SU-DHL-6 (cell line): Measurements from ENCODE around the gene TTC22.

Experiments used
- H2AFZ ChIP-seq: fragments of 200-600 bp; sonication (generic); 2 replicates; pipeline ENCODE4 v1.6.1; 2014; ENCODE audit warnings: low read depth, mild to moderate bottlenecking, moderate library complexity, mixed read lengths, antibody characterized with exemption, low read length; ENCODE audit not compliant: severe bottlenecking
- H3F3A ChIP-seq: fragments of 200-600 bp; shearing (Covaris generic); 2 replicates; pipeline ENCODE4 v1.6.0; 2016; ENCODE audit warnings: antibody characterized with exemption, mild to moderate bottlenecking; ENCODE audit not compliant: insufficient read depth
- H3K27ac ChIP-seq: fragments of 200-600 bp; sonication (generic); 2 replicates; pipeline ENCODE4 v1.5.1; 2016; ENCODE audit warnings: low read depth, mild to moderate bottlenecking, low read length, moderate library complexity, mixed read lengths
- H3K27me3 ChIP-seq: fragments of 200-600 bp; sonication (generic), shearing (Covaris generic); 2 replicates; pipeline ENCODE4 v1.6.0; 2014; ENCODE audit warnings: mild to moderate bottlenecking, low read length
- H3K36me3 ChIP-seq: fragments of 200-600 bp; sonication (generic); 2 replicates; pipeline ENCODE4 v1.6.1; 2014; ENCODE audit warnings: mild to moderate bottlenecking, low read length, mixed read lengths
- H3K4me2 ChIP-seq: fragments of 300-600, 200-600 bp; shearing (Covaris generic), sonication (generic); 2 replicates; pipeline ENCODE4 v1.6.0; 2014; ENCODE audit warnings: low read length, low read depth, mild to moderate bottlenecking; ENCODE audit not compliant: poor library complexity, severe bottlenecking
- H3K4me3 ChIP-seq: fragments of 200-600 bp; sonication (generic); 2 replicates; pipeline ENCODE4 v1.5.1; 2014; ENCODE audit warnings: antibody characterized with exemption, low read length, mild to moderate bottlenecking, mixed read lengths; ENCODE audit not compliant: insufficient read depth, poor library complexity, severe bottlenecking
- H3K79me2 ChIP-seq: fragments of 200-600 bp; sonication (generic); 2 replicates; pipeline ENCODE4 v1.6.1; 2014; ENCODE audit warnings: mild to moderate bottlenecking, low read length, moderate library complexity; ENCODE audit not compliant: insufficient read depth
- H3K9ac ChIP-seq: fragments of 200-600 bp; sonication (generic); 2 replicates; pipeline ENCODE4 v1.7.0; 2014; ENCODE audit warnings: mild to moderate bottlenecking, low read length
- H3K9me2 ChIP-seq: fragments of 200-600 bp; sonication (generic); replicated peaks from 2 replicates; pipeline ENCODE4 v1.6.1; 2014; ENCODE audit warnings: low read length; ENCODE audit not compliant: insufficient read depth
- H3K9me3 ChIP-seq: fragments of 200-600 bp; sonication (generic); 2 replicates; pipeline ENCODE4 v1.6.1; 2014; ENCODE audit warnings: low read length, mixed read lengths; ENCODE audit not compliant: insufficient read depth
- H4K20me1 ChIP-seq: fragments of 200-600 bp; sonication (generic); 2 replicates; pipeline ENCODE4 v1.6.1; 2014; ENCODE audit warnings: low read depth, mild to moderate bottlenecking, antibody characterized with exemption, low read length, moderate library complexity, mixed read lengths
- CTCF ChIP-seq: fragments of 200-600 bp; sonication (generic); IDR thresholded peaks from one replicate; pipeline ENCODE4 v1.5.1; 2017; ENCODE audit warnings: antibody characterized with exemption, mild to moderate bottlenecking, low read length, moderate library complexity; ENCODE audit not compliant: insufficient read depth, poor library complexity, severe bottlenecking
- EZH2phosphoT487 ChIP-seq: fragments of 200-600 bp; sonication (generic), shearing (Covaris generic); conservative IDR thresholded peaks from 2 replicates; pipeline ENCODE4 v1.6.1; 2018; ENCODE audit warnings: mild to moderate bottlenecking, antibody characterized with exemption, low read length, moderate library complexity, mixed read lengths

The TTC22 gene

GRCh38 chr1:54815086-54815876, 14.2 kb upstream of the TTC22 start:
- H3K36me3 ChIP-seq = no peaks in the 10 kb centered on the region
- no peaks in the 10 kb centered on the region for H3K9me3 ChIP-seq
- no peak overlapping the region for H3K4me3 ChIP-seq
- H3K4me2 ChIP-seq = no peak overlapping the region
- H3F3A ChIP-seq = no peaks in the 10 kb centered on the region
- TF ChIP-seq CTCF (no peak), EZH2phosphoT487 (no peak)
- H3K27me3 ChIP-seq = no peaks in the 10 kb centered on the region
- H3K79me2 ChIP-seq = no peaks in the 10 kb centered on the region
- H4K20me1 ChIP-seq = no peaks in the 10 kb centered on the region
- no peak overlapping the region for H3K9ac ChIP-seq
- H2AFZ ChIP-seq = no peak overlapping the region
- H3K27ac ChIP-seq = no peak overlapping the region
- no peaks in the 10 kb centered on the region for H3K9me2 ChIP-seq

GRCh38 chr1:54814571-54814970, 13.4 kb upstream of the TTC22 start:
- Histone ChIP-seq H3K36me3 (no peaks in the 10 kb centered on the region), H3K9me2 (no peaks in the 10 kb centered on the region), H3K9ac (no peak overlapping the region), H3K79me2 (no peaks in the 10 kb centered on the region), H3K4me3 (no peak overlapping the region), H2AFZ (no peak overlapping the region), H3K27me3 (no peaks in the 10 kb centered on the region), H4K20me1 (no peaks in the 10 kb centered on the region), H3K9me3 (no peaks in the 10 kb centered on the region), H3K27ac (no peak overlapping the region), H3K4me2 (no peak overlapping the region), H3F3A (no peaks in the 10 kb centered on the region)
- TF ChIP-seq EZH2phosphoT487 (no peak), CTCF (no peak)

GRCh38 chr1:54814126-54814498, 13.0 kb upstream of the TTC22 start:
- Histone ChIP-seq H3K4me2 (no peak overlapping the region), H3K27me3 (no peaks in the 10 kb centered on the region), H3K36me3 (no peaks in the 10 kb centered on the region), H4K20me1 (no peaks in the 10 kb centered on the region), H3K27ac (no peak overlapping the region), H3K9me3 (no peaks in the 10 kb centered on the region), H3K9ac (no peak overlapping the region), H3F3A (no peaks in the 10 kb centered on the region), H3K79me2 (no peaks in the 10 kb centered on the region), H3K9me2 (no peaks in the 10 kb centered on the region), H2AFZ (no peak overlapping the region), H3K4me3 (no peak overlapping the region)
- no peak for TF ChIP-seq CTCF
- TF ChIP-seq EZH2phosphoT487 = no peak
